ENCODE measurements around the gene CCDC47. TPM values are rescaled to one million over a fixed set of nuclear protein-coding genes. Genes with fewer than 3 reads are reported as not detected.

Gene CCDC47
- total and polyA plus RNA-seq, 2 of the 13 experiments (the other 11 are each of a cell fraction or from before 2014, with no cell fraction given): 59.3 to 99.5 TPM

DNA sequence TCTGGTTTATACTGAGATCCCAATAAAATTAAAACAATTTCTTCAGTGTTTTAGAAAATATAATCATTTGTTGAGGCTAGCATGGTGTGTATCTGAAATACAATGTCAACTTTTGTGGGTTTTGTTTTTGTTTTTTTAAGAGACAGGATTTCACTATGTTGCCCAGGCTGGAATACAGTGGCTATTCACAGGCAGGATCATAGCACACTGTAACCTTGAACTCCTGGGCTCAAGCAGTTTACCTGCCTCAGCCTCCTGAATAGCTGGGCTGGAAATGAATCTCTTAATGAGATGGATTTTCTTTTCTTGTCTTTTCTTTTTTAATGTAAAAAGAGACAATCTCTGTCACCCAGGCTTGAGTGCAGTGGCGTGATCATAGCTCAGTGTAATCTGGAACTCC, 12.7 kb upstream of the CCDC47 start (continued):
- TF ChIP-seq, protein P1, sequence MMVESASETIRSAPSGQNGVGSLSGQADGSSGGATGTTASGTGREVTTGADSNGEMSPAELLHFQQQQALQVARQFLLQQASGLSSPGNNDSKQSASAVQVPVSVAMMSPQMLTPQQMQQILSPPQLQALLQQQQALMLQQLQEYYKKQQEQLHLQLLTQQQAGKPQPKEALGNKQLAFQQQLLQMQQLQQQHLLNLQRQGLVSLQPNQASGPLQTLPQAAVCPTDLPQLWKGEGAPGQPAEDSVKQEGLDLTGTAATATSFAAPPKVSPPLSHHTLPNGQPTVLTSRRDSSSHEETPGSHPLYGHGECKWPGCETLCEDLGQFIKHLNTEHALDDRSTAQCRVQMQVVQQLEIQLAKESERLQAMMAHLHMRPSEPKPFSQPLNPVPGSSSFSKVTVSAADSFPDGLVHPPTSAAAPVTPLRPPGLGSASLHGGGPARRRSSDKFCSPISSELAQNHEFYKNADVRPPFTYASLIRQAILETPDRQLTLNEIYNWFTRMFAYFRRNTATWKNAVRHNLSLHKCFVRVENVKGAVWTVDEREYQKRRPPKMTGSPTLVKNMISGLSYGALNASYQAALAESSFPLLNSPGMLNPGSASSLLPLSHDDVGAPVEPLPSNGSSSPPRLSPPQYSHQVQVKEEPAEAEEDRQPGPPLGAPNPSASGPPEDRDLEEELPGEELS (CRISPR knock-in tag; IDR thresholded peaks at IDR 0.05): peak; percentile 68
- TF ChIP-seq KAT2B (IDR thresholded peaks at IDR 0.05; ENCODE audit: borderline replicate concordance, low read depth, low read length): no peak
- TF ChIP-seq, protein P2, sequence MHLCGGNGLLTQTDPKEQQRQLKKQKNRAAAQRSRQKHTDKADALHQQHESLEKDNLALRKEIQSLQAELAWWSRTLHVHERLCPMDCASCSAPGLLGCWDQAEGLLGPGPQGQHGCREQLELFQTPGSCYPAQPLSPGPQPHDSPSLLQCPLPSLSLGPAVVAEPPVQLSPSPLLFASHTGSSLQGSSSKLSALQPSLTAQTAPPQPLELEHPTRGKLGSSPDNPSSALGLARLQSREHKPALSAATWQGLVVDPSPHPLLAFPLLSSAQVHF (CRISPR knock-in tag; IDR thresholded peaks at IDR 0.05): no peak
- no peak for TF ChIP-seq ZNF263 (CRISPR knock-in tag; IDR thresholded peaks at IDR 0.05)
- TF ChIP-seq IKZF1 (IDR thresholded peaks at IDR 0.05): no peak
- no peak for TF ChIP-seq IRX3 (CRISPR knock-in tag; IDR thresholded peaks at IDR 0.05; ENCODE audit: borderline replicate concordance, low read depth)
- no peak for TF ChIP-seq SUZ12 (IDR thresholded peaks at IDR 0.05; ENCODE audit: low read depth, low read length)
- no peak for TF ChIP-seq CAMTA2 (CRISPR knock-in tag; IDR thresholded peaks at IDR 0.05; ENCODE audit: borderline replicate concordance)
- peak; percentile 66 for TF ChIP-seq RARA (CRISPR knock-in tag; IDR thresholded peaks at IDR 0.05)
- no peak for TF ChIP-seq SRF (IDR thresholded peaks at IDR 0.05; ENCODE audit: low read depth, low read length)
- TF ChIP-seq MTF1 (CRISPR knock-in tag; IDR thresholded peaks at IDR 0.05): no peak
- no peak for TF ChIP-seq ZNF773 (CRISPR knock-in tag; IDR thresholded peaks at IDR 0.05; ENCODE audit: borderline replicate concordance)
- TF ChIP-seq, protein P3, sequence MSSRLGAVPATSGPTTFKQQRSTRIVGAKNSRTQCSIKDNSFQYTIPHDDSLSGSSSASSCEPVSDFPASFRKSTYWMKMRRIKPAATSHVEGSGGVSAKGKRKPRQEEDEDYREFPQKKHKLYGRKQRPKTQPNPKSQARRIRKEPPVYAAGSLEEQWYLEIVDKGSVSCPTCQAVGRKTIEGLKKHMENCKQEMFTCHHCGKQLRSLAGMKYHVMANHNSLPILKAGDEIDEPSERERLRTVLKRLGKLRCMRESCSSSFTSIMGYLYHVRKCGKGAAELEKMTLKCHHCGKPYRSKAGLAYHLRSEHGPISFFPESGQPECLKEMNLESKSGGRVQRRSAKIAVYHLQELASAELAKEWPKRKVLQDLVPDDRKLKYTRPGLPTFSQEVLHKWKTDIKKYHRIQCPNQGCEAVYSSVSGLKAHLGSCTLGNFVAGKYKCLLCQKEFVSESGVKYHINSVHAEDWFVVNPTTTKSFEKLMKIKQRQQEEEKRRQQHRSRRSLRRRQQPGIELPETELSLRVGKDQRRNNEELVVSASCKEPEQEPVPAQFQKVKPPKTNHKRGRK (CRISPR knock-in tag; IDR thresholded peaks at IDR 0.05): no peak
- 0 out of 2 replicates have a peak, but pooled peaks have one; percentile 27 for TF ChIP-seq ZNF264 (CRISPR knock-in tag; IDR thresholded peaks at IDR 0.05)
- TF ChIP-seq, protein P4, sequence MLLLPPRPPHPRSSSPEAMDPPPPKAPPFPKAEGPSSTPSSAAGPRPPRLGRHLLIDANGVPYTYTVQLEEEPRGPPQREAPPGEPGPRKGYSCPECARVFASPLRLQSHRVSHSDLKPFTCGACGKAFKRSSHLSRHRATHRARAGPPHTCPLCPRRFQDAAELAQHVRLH (CRISPR knock-in tag; IDR thresholded peaks at IDR 0.05; ENCODE audit: borderline replicate concordance, low read depth): no peak; the same call in 1 of the 2 replicates
- peak; percentile 71 for TF ChIP-seq HNF4A (CRISPR knock-in tag; IDR thresholded peaks at IDR 0.05)
- no peak for TF ChIP-seq NR2F6 (IDR thresholded peaks at IDR 0.05)
- peak; percentile 31; the same call in 1 of the 2 replicates for TF ChIP-seq NR2F6 (CRISPR knock-in tag; IDR thresholded peaks at IDR 0.05)
- TF ChIP-seq THAP11 (CRISPR knock-in tag; IDR thresholded peaks at IDR 0.05): 0 out of 2 replicates have a peak, but pooled peaks have one; percentile 37
